NB4 (cell line): Measurements from ENCODE around the gene TRIM36.

Experiments
- DNase-seq: peaks from one replicate; pipeline ENCODE4 v3.0.0; 2010; ENCODE audit warnings: low read depth
- H3K4me3 ChIP-seq: one replicate; pipeline ENCODE4 v1.5.1; 2011; ENCODE audit warnings: mild to moderate bottlenecking, low read depth, low read length, moderate library complexity
- CTCF ChIP-seq: IDR thresholded peaks from one replicate; pipeline ENCODE4 v1.5.1; 2012; ENCODE audit warnings: low read depth, low read length
- MAX ChIP-seq: IDR thresholded peaks from 2 replicates; pipeline ENCODE4 v1.6.1; 2011; ENCODE audit warnings: low read depth, low read length
- MYC ChIP-seq: IDR thresholded peaks from 2 replicates; pipeline ENCODE4 v1.6.1; 2011; ENCODE audit warnings: low read depth, low read length
- POLR2A ChIP-seq: IDR thresholded peaks from 2 replicates; pipeline ENCODE4 v1.6.1; 2011; ENCODE audit warnings: mild to moderate bottlenecking; ENCODE audit not compliant: insufficient read length; ENCODE audit errors: extremely low read depth

Gene TRIM36

GRCh38 chr5:115098041-115098702 lies 71.5 kb downstream of the TRIM36 start:
- peak; percentile 68 for DNase-seq
- TF ChIP-seq POLR2A (no peak), MAX (peak; percentile 84), CTCF (peak; percentile 74), MYC (peak; percentile 84)
- no peak overlapping the region for H3K4me3 ChIP-seq

- no peak for TF ChIP-seq CTCF
- TF ChIP-seq MYC = no peak
- no peak for TF ChIP-seq POLR2A
- no peak for TF ChIP-seq MAX
- no peak overlapping the region for H3K4me3 ChIP-seq
- DNase-seq = no peak
Observed at GRCh38 chr5:115097236-115097635, 72.5 kb downstream of the TRIM36 start.

- H3K4me3 ChIP-seq = no peak overlapping the region
- peak; percentile 6 for DNase-seq
- TF ChIP-seq MAX (no peak), POLR2A (no peak), MYC (no peak), CTCF (no peak)
Observed at GRCh38 chr5:115096034-115096769, 73.5 kb downstream of the TRIM36 start.

GRCh38 chr5:115087951-115088350 lies 81.8 kb downstream of the TRIM36 start:
- no peak overlapping the region for H3K4me3 ChIP-seq
- no peak for DNase-seq
- no peak for TF ChIP-seq CTCF
- no peak for TF ChIP-seq MYC
- TF ChIP-seq MAX = no peak
- TF ChIP-seq POLR2A = no peak

- no peak overlapping the region for H3K4me3 ChIP-seq
- no peak for TF ChIP-seq MAX
- TF ChIP-seq MYC = no peak
- no peak for TF ChIP-seq CTCF
- TF ChIP-seq POLR2A = no peak
- DNase-seq = no peak
Observed at GRCh38 chr5:115086473-115086872, 83.2 kb downstream of the TRIM36 start.
